Keratinocyte (primary cell): ENCODE measurements around the gene CTF1. TPM values are rescaled to one million over a fixed set of nuclear protein-coding genes. Genes with fewer than 3 reads are reported as not detected.

Experiments
- DNase-seq: peaks from one replicate; pipeline ENCODE4 v3.0.0-alpha.2; 2011; ENCODE audit warnings: low read depth, missing footprints, low spot score
- FAIRE-seq: peaks from 2 replicates; lab custom pipeline; 2011; peaks lifted over from hg19 to GRCh38; lab: Jason Lieb, UNC
- H2AFZ ChIP-seq: 2 replicates; pipeline ENCODE4 v1.6.0; 2012; ENCODE audit warnings: low read length, control low read depth, inconsistent platforms; ENCODE audit not compliant: control insufficient read depth
- H3K27ac ChIP-seq: 2 replicates; pipeline ENCODE4 v1.5.1; 2011; ENCODE audit warnings: low read length; ENCODE audit not compliant: control insufficient read depth, insufficient read depth
- H3K27me3 ChIP-seq: 3 replicates; pipeline ENCODE4 v1.6.0; 2011; ENCODE audit warnings: low read length; ENCODE audit not compliant: control insufficient read depth, insufficient read depth; ENCODE audit errors: extremely low read depth
- H3K36me3 ChIP-seq, 2 experiments: 2 replicates in 1 of 2; 3 replicates in 1 of 2; pipeline ENCODE4 v1.5.1; 2011; ENCODE audit warnings: low read length in 2 of 2, mild to moderate bottlenecking in 1 of 2; ENCODE audit not compliant: control insufficient read depth in 2 of 2, insufficient read depth in 2 of 2; ENCODE audit errors: extremely low read depth in 1 of 2
- H3K4me1 ChIP-seq: 3 replicates; pipeline ENCODE4 v1.5.1; 2011; ENCODE audit warnings: low read length; ENCODE audit not compliant: control insufficient read depth, insufficient read depth; ENCODE audit errors: extremely low read depth
- H3K4me2 ChIP-seq: 3 replicates; pipeline ENCODE4 v1.6.0; 2011; ENCODE audit warnings: low read depth, low read length; ENCODE audit not compliant: control insufficient read depth, insufficient read depth; ENCODE audit errors: extremely low read depth
- H3K4me3 ChIP-seq, 3 experiments: fragments of 200-600 bp in 1 of 3; sonication (generic) in 1 of 3; 2 replicates in 2 of 3; 3 replicates in 1 of 3; pipeline ENCODE4 v1.5.1; 2011 to 2016; ENCODE audit warnings: low read length in 3 of 3, mild to moderate bottlenecking in 3 of 3, control low read depth in 2 of 3, inconsistent platforms in 1 of 3, low read depth in 1 of 3, mixed read lengths in 1 of 3, mixed run types in 1 of 3, moderate library complexity in 1 of 3; ENCODE audit not compliant: control insufficient read depth in 2 of 3, insufficient read depth in 2 of 3; ENCODE audit errors: extremely low read depth in 1 of 3
- H3K79me2 ChIP-seq: 2 replicates; pipeline ENCODE4 v1.6.0; 2012; ENCODE audit warnings: low read length; ENCODE audit not compliant: control insufficient read depth, insufficient read depth
- H3K9ac ChIP-seq: 3 replicates; pipeline ENCODE4 v1.6.0; 2011; ENCODE audit warnings: low read length; ENCODE audit not compliant: control insufficient read depth, insufficient read depth; ENCODE audit errors: extremely low read depth
- H3K9me1 ChIP-seq: 3 replicates; pipeline ENCODE4 v1.6.0; 2011; ENCODE audit warnings: low read length; ENCODE audit not compliant: control insufficient read depth, insufficient read depth; ENCODE audit errors: extremely low read depth
- H3K9me3 ChIP-seq: 2 replicates; pipeline ENCODE4 v1.5.1; 2012; ENCODE audit warnings: low read depth, low read length; ENCODE audit not compliant: control insufficient read depth
- H4K20me1 ChIP-seq: 3 replicates; pipeline ENCODE4 v1.6.0; 2011; ENCODE audit warnings: low read length; ENCODE audit not compliant: control insufficient read depth, insufficient read depth; ENCODE audit errors: extremely low read depth
- CTCF ChIP-seq, 3 experiments: IDR thresholded peaks in 1 of 3; conservative IDR thresholded peaks in 1 of 3; optimal IDR thresholded peaks in 1 of 3; 2 replicates in 2 of 3; 3 replicates in 1 of 3; pipeline versions ENCODE3 to v1.5.1; 2011; ENCODE audit warnings: low read length in 3 of 3, mild to moderate bottlenecking in 3 of 3, moderate library complexity in 2 of 3, control low read depth in 1 of 3, inconsistent platforms in 1 of 3; ENCODE audit not compliant: insufficient read depth in 2 of 3; ENCODE audit errors: extremely low read depth in 1 of 3
- EZH2 ChIP-seq: IDR thresholded peaks from one replicate; pipeline ENCODE4 v1.6.1; 2012; ENCODE audit warnings: inconsistent platforms, mild to moderate bottlenecking, low read length, moderate library complexity
- dilution Hi-C: fragments of 300-500 bp; cut with MboI; formaldehyde crosslinking; loops from one replicate; pipeline ENCODE4 v1.7.0; 2020; ENCODE audit warnings: low sequenced_read_pairs; ENCODE audit not compliant: extremely low pct_ligation_motif_present
- polyA plus RNA-seq, 5 experiments: library from polyadenylated mRNA; depleted of rRNA in 3 of 5; stranded (reverse) in 3 of 5; stranded (forward) in 1 of 5; unstranded in 1 of 5; fragments of >200 nt; gene quantifications; 1 replicate in 1 of 5; 2 replicates in 3 of 5; 3 replicates in 1 of 5; pipeline versions ENCODE4 v1.2.1 to v1.2.3, GENCODE V29; 2011 to 2012; ENCODE audit warnings: missing spikeins in 2 of 5, low read depth in 1 of 5, low replicate concordance in 1 of 5

The CTF1 gene
- polyA plus RNA-seq, 1 donor (not counting 4 experiments of a cell fraction or from before 2014, with no cell fraction given) = 2.1 TPM

- Histone ChIP-seq H3K36me3 (no peaks in the 10 kb centered on the region), H4K20me1 (no peaks in the 10 kb centered on the region), H3K4me3 (no peak overlapping the region), H3K9me1 (peaks cover 2% of the 10 kb centered on the region), H3K4me2 (no peak overlapping the region), H3K9ac (no peak overlapping the region), H3K9me3 (no peaks in the 10 kb centered on the region), H3K79me2 (no peaks in the 10 kb centered on the region), H3K4me1 (peaks cover 28% of the 10 kb centered on the region), H3K27ac (no peak overlapping the region), H2AFZ (no peak overlapping the region), H3K27me3 (no peaks in the 10 kb centered on the region)
- no peak for DNase-seq
- FAIRE-seq = no peak
- dilution Hi-C loops = loop anchor here (25.0 kb wide), 1 partner anchor 112 kb away; the partner anchor contains the start of gene ZNF629
- no peak for TF ChIP-seq CTCF (optimal IDR thresholded peaks at IDR 0.05 in 1 of 3, IDR thresholded peaks at IDR 0.05 in 1 of 3, conservative IDR thresholded peaks at IDR 0.05 in 1 of 3; ENCODE audit: extremely low read depth in 1 of 3, insufficient read depth in 2 of 3, low read length in 3 of 3)
- TF ChIP-seq EZH2 = no peak
Observed at GRCh38 chr16:30899794-30900193, 3.4 kb downstream of the CTF1 start.

GRCh38 chr16:30900588-30900987, 4.2 kb downstream of the CTF1 start:
- H3K9me3 ChIP-seq = no peaks in the 10 kb centered on the region
- no peak for TF ChIP-seq CTCF (optimal IDR thresholded peaks at IDR 0.05 in 1 of 3, IDR thresholded peaks at IDR 0.05 in 1 of 3, conservative IDR thresholded peaks at IDR 0.05 in 1 of 3; ENCODE audit: extremely low read depth in 1 of 3, insufficient read depth in 2 of 3, low read length in 3 of 3)
- TF ChIP-seq EZH2 = no peak
- H3K36me3 ChIP-seq = no peaks in the 10 kb centered on the region
- DNase-seq (no peak), FAIRE-seq (no peak)
- H3K9me1 ChIP-seq = peaks cover 2% of the 10 kb centered on the region
- peaks cover 20% of the 10 kb centered on the region for H3K4me1 ChIP-seq
- no peak overlapping the region for H2AFZ ChIP-seq
- H3K79me2 ChIP-seq = no peaks in the 10 kb centered on the region
- H3K27ac ChIP-seq = no peak overlapping the region
- no peak overlapping the region for H3K9ac ChIP-seq
- no peak overlapping the region for H3K4me2 ChIP-seq
- no peaks in the 10 kb centered on the region for H4K20me1 ChIP-seq
- dilution Hi-C loops = no loop called here
- H3K4me3 ChIP-seq = no peak overlapping the region
- H3K27me3 ChIP-seq = no peaks in the 10 kb centered on the region
